HEK293 (cell line): ENCODE results near the gene VPS4A.

ENCODE experiments used
- MEIS1 ChIP-seq: sonication (generic); formaldehyde crosslinking; IDR thresholded peaks from 2 replicates; pipeline ENCODE4 v1.8.1; 2022; ENCODE audit warnings: missing genetic modification reagents, mild to moderate bottlenecking, borderline replicate concordance
- SP2 ChIP-seq: fragments of 450-650 bp; formaldehyde crosslinking; IDR thresholded peaks from 2 replicates; pipeline ENCODE4 v1.5.1; 2016; ENCODE audit warnings: missing biosample characterization, missing genetic modification characterization
- ZNF121 ChIP-seq: fragments of 450-650 bp; formaldehyde crosslinking; IDR thresholded peaks from 2 replicates; pipeline ENCODE4 v1.5.1; 2016; ENCODE audit warnings: missing biosample characterization, missing genetic modification characterization
- ZNF530 ChIP-seq: fragments of 450-650 bp; formaldehyde crosslinking; IDR thresholded peaks from 2 replicates; pipeline ENCODE4 v1.5.1; 2016; ENCODE audit warnings: low read depth, missing biosample characterization, missing genetic modification characterization

DNA sequence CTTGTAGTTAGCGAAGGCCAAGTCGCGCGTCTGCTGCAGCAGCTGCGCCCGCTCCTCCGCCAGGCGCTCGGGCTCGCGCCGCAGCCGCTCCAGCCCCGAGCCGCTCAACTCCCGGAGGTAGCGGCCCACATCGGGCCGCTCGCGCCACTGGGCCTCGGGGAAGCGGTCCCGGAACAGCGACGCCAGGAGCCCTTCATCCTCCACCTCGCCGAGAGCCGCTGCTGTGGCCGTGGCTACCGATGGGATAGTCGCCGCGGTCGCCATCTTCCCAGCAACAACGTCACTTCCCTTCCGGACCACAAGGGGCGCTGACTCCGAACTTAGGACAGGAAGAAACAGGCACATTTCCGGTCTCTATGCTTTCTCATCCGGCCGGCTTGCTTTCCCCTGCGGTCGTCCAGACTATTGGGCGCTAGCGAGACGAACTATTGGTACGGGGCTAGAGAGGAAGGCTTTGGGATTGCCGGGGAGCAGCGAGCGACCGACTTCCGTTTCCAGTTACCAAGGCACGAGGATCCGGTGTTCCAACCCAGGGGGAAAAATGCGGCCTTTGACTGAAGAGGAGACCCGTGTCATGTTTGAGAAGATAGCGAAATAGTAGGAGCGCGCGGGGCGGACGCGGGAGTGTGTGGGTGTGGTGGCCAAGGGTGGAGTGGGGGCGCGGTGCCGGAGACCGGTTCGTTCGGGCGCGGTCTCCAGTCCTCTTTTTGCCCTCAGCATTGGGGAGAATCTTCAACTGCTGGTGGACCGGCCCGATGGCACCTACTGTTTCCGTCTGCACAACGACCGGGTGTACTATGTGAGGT lies 28.3 kb downstream of the VPS4A start, which contains the start of the genes COG8 and NIP7:
- TF ChIP-seq ZNF530 (tag by site-specific recombination) (no peak), ZNF121 (tag by site-specific recombination) (no peak; the same call in 1 of the 2 replicates), SP2 (tag by site-specific recombination) (peak; percentile 91), MEIS1 (CRISPR knock-in tag) (no peak)
